HCT116 (cell line): ENCODE measurements around the gene DLG5. TPM values are rescaled to one million over a fixed set of nuclear protein-coding genes. Genes with fewer than 3 reads are reported as not detected.

Experiments used
- ATAC-seq: fragments of 200-7000 bp; cut with Tn5 transposase; 2 replicates; pipeline ENCODE4 v1.9.1; 2020; ENCODE audit warnings: mild to moderate bottlenecking, moderate library complexity
- BruUV-seq: library from RNA; stranded (reverse); fragments of 400-500 nt; replicated peaks from 2 replicates; lab custom pipeline; 2021; lab: Mats Ljungman, UMichigan
- CTCF ChIA-PET: fragments of 300-600 bp; sonication (Branson Sonifier 250); formaldehyde crosslinking; loops from one replicate; lab custom pipeline; 2021; ENCODE audit warnings: antibody characterized with exemption; lab: Charles Lee
- POLR2A ChIA-PET: fragments of 300-600, 350-600 bp; sonication (Branson Sonifier 250); formaldehyde crosslinking; loops from one replicate; lab custom pipeline; 2021; ENCODE audit warnings: antibody characterized with exemption; lab: Charles Lee
- RAD21 ChIA-PET, 2 experiments: fragments of 300-600 bp; sonication (Branson Sonifier 250); formaldehyde crosslinking; loops; one replicate each; lab custom pipeline; 2023; ENCODE audit warnings: low total read pairs in 2 of 2; ENCODE audit not compliant: uncharacterized antibody in 2 of 2, unreplicated experiment in 2 of 2, low non-redundant PET in 1 of 2; lab: Charles Lee
- DNase-seq: peaks from one replicate; pipeline ENCODE4 v3.0.0-alpha.2; 2010; ENCODE audit warnings: low read depth, low spot score
- H2AFZ ChIP-seq: fragments of 200-600 bp; shearing (Covaris generic), sonication (generic); 2 replicates; pipeline ENCODE4 v1.6.1; 2017; ENCODE audit warnings: low read depth, mixed run types, mixed read lengths, antibody characterized with exemption, low read length; ENCODE audit not compliant: poor library complexity, severe bottlenecking
- H3K27ac ChIP-seq: 2 replicates; pipeline ENCODE4 v1.5.1; 2012; ENCODE audit warnings: low read depth, low read length
- H3K27me3 ChIP-seq: fragments of 200-600 bp; sonication (generic); 2 replicates; pipeline ENCODE4 v1.6.1; 2016; ENCODE audit warnings: mixed run types, low read length, mixed read lengths; ENCODE audit not compliant: insufficient read depth
- H3K36me3 ChIP-seq, 2 experiments: fragments of 200-500 bp in 1 of 2; fragments of 200-600 bp in 1 of 2; sonication (Bioruptor generic) in 1 of 2; sonication (generic) in 1 of 2; 2 replicates each; pipeline versions ENCODE4 v1.5.1 to v1.6.1; 2014 to 2016; ENCODE audit warnings: low read length in 2 of 2, inconsistent platforms in 1 of 2, mixed read lengths in 1 of 2, mixed run types in 1 of 2; ENCODE audit not compliant: insufficient read depth in 2 of 2, control insufficient read depth in 1 of 2
- H3K4me1 ChIP-seq, 2 experiments: fragments of 200-600 bp in 1 of 2; sonication (generic) in 1 of 2; 2 replicates each; pipeline versions ENCODE4 v1.5.1 to v1.6.1; 2012 to 2017; ENCODE audit warnings: low read length in 2 of 2, inconsistent platforms in 1 of 2, mild to moderate bottlenecking in 1 of 2, mixed read lengths in 1 of 2, mixed run types in 1 of 2, moderate library complexity in 1 of 2; ENCODE audit not compliant: insufficient read depth in 2 of 2, control insufficient read depth in 1 of 2
- H3K4me2 ChIP-seq: fragments of 200-600 bp; sonication (generic); 2 replicates; pipeline ENCODE4 v1.6.1; 2017; ENCODE audit warnings: mixed run types, low read length, mixed read lengths
- H3K4me3 ChIP-seq, 2 experiments: fragments of 200-600 bp in 1 of 2; sonication (generic) in 1 of 2; replicated peaks in 1 of 2; 2 replicates each; pipeline ENCODE4 v1.5.1; 2011 to 2016; ENCODE audit warnings: low read length in 2 of 2, control low read depth in 1 of 2, low read depth in 1 of 2, mild to moderate bottlenecking in 1 of 2, mixed read lengths in 1 of 2, mixed run types in 1 of 2
- H3K79me2 ChIP-seq: fragments of 200-600 bp; sonication (generic); 2 replicates; pipeline ENCODE4 v1.6.1; 2017; ENCODE audit warnings: mild to moderate bottlenecking, mixed run types, low read length, moderate library complexity, mixed read lengths; ENCODE audit not compliant: insufficient read depth
- H3K9ac ChIP-seq: fragments of 200-600 bp; sonication (generic); 2 replicates; pipeline ENCODE4 v1.6.1; 2016; ENCODE audit warnings: low read length, mixed read lengths
- H3K9me2 ChIP-seq: fragments of 200-600 bp; sonication (generic), shearing (Covaris generic); 2 replicates; pipeline ENCODE4 v1.6.1; 2017; ENCODE audit warnings: mixed run types, mild to moderate bottlenecking, moderate library complexity; ENCODE audit not compliant: insufficient read depth
- H3K9me3 ChIP-seq, 2 experiments: fragments of 200-500 bp in 1 of 2; fragments of 200-600 bp in 1 of 2; sonication (Bioruptor generic) in 1 of 2; sonication (generic) in 1 of 2; 2 replicates each; pipeline ENCODE4 v1.6.1; 2014 to 2017; ENCODE audit warnings: low read length in 2 of 2, mixed read lengths in 2 of 2, inconsistent platforms in 1 of 2, low read depth in 1 of 2, mild to moderate bottlenecking in 1 of 2, mixed run types in 1 of 2, moderate library complexity in 1 of 2; ENCODE audit not compliant: control insufficient read depth in 1 of 2, insufficient read depth in 1 of 2
- H4K20me1 ChIP-seq: fragments of 200-600 bp; sonication (generic), shearing (Covaris generic); 2 replicates; pipeline ENCODE4 v1.6.1; 2017; ENCODE audit warnings: mixed run types, mild to moderate bottlenecking, moderate library complexity; ENCODE audit not compliant: insufficient read depth
- ELF1 ChIP-seq: IDR thresholded peaks from 2 replicates; pipeline ENCODE4 v1.6.1; 2012; ENCODE audit warnings: low read depth, borderline replicate concordance
- EZH2phosphoT487 ChIP-seq: fragments of 200-600 bp; IDR thresholded peaks from 2 replicates; pipeline ENCODE4 v1.6.1; 2018; ENCODE audit warnings: antibody characterized with exemption, borderline replicate concordance
- JUND ChIP-seq: IDR thresholded peaks from 2 replicates; pipeline ENCODE4 v1.6.1; 2012
- SRF ChIP-seq: IDR thresholded peaks from 2 replicates; pipeline ENCODE4 v1.6.1; 2012; ENCODE audit warnings: low read depth
- intact Hi-C: fragments of 100-400 bp; cut with micrococcal nuclease; formaldehyde crosslinking; loops from 2 replicates; pipeline ENCODE4 v1.10.0; 2022
- total RNA-seq: library from RNA; stranded (reverse); gene quantifications from one replicate; pipeline ENCODE4 v1.2.1, GENCODE V29; 2021; ENCODE audit not compliant: unreplicated experiment
- TF ChIP-seq, protein P1 (sequence below): IDR thresholded peaks from 2 replicates; pipeline ENCODE4 v1.6.1; 2012; ENCODE audit warnings: low read depth
- TF ChIP-seq, protein P2 (sequence below): IDR thresholded peaks from 2 replicates; pipeline ENCODE4 v1.6.1; 2011; ENCODE audit warnings: mild to moderate bottlenecking, low read length, moderate library complexity; ENCODE audit not compliant: insufficient replicate concordance; ENCODE audit errors: extremely low read depth

Gene DLG5
- total RNA-seq, 1 experiment from 2014 or later = 44.8 TPM

DNA sequence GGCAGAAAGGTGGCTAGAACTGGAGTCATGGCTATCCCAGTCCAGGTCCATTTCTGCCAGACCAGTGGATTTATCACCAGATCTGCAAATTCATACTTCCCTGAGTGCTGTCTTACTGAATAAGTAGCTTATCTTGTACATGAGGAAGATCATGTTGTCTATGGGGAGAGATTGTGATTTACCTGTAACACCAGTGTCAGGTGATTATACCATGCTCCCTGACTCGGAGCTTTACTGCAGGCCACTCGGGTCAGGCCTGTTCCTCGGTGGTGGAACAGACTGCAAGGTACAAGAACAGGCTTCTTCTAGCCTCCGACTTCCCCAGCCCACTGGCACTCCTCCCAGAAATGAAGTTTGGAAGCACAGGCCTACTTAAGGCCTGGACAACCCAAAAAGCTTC is 42.6 kb upstream of the DLG5 start (continued):
- TF ChIP-seq, protein P1, sequence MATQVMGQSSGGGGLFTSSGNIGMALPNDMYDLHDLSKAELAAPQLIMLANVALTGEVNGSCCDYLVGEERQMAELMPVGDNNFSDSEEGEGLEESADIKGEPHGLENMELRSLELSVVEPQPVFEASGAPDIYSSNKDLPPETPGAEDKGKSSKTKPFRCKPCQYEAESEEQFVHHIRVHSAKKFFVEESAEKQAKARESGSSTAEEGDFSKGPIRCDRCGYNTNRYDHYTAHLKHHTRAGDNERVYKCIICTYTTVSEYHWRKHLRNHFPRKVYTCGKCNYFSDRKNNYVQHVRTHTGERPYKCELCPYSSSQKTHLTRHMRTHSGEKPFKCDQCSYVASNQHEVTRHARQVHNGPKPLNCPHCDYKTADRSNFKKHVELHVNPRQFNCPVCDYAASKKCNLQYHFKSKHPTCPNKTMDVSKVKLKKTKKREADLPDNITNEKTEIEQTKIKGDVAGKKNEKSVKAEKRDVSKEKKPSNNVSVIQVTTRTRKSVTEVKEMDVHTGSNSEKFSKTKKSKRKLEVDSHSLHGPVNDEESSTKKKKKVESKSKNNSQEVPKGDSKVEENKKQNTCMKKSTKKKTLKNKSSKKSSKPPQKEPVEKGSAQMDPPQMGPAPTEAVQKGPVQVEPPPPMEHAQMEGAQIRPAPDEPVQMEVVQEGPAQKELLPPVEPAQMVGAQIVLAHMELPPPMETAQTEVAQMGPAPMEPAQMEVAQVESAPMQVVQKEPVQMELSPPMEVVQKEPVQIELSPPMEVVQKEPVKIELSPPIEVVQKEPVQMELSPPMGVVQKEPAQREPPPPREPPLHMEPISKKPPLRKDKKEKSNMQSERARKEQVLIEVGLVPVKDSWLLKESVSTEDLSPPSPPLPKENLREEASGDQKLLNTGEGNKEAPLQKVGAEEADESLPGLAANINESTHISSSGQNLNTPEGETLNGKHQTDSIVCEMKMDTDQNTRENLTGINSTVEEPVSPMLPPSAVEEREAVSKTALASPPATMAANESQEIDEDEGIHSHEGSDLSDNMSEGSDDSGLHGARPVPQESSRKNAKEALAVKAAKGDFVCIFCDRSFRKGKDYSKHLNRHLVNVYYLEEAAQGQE = no peak
- TF ChIP-seq JUND = no peak
- TF ChIP-seq SRF = no peak
- TF ChIP-seq EZH2phosphoT487 = no peak

DNA sequence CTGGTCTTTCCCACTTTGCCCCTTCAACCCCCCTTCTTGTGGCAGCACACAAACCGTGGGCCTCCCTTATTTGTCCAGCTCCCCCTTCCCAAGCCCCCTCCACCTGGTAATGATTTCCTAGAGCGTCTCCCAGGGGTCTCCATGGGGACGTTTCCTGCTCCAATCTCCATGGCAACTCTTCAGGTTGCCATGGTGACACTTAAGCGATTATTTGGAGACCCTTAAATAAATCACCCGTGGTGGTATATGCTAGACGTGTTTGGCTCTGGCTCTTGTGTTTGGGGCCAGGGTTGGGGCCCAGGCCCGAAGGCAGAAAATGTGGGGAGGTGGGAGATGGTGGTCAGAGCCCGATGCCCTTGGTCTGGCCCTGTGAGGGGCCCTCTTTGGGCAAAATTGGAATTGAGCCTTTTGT is 41.1 kb upstream of the DLG5 start:
- peaks cover 11 to 24% of the 10 kb centered on the region in 2 experiments; a peak in 3 of 4 replicates for H3K4me1 ChIP-seq
- POLR2A ChIA-PET = interaction anchor here (2.4 kb wide), 1 partner anchor 18 kb away, joined by 7 read pairs; no protein-coding TSS in a partner anchor
- RAD21 ChIA-PET = no interaction called here
- H3K27ac ChIP-seq = no peak overlapping the region
- H3K36me3 ChIP-seq = 0 out of 4 replicates have a peak, but pooled peaks cover 0 to 4% of the 10 kb centered on the region in 2 experiments
- H3K79me2 ChIP-seq = no peaks in the 10 kb centered on the region
- DNase-seq = no peak
- H3K9me2 ChIP-seq = no peaks in the 10 kb centered on the region
- no peak overlapping the region for H2AFZ ChIP-seq
- H3K9ac ChIP-seq = no peak overlapping the region
- no peaks in the 10 kb centered on the region for H3K27me3 ChIP-seq
- TF ChIP-seq ELF1 (no peak), EZH2phosphoT487 (no peak)
- TF ChIP-seq, protein P2, sequence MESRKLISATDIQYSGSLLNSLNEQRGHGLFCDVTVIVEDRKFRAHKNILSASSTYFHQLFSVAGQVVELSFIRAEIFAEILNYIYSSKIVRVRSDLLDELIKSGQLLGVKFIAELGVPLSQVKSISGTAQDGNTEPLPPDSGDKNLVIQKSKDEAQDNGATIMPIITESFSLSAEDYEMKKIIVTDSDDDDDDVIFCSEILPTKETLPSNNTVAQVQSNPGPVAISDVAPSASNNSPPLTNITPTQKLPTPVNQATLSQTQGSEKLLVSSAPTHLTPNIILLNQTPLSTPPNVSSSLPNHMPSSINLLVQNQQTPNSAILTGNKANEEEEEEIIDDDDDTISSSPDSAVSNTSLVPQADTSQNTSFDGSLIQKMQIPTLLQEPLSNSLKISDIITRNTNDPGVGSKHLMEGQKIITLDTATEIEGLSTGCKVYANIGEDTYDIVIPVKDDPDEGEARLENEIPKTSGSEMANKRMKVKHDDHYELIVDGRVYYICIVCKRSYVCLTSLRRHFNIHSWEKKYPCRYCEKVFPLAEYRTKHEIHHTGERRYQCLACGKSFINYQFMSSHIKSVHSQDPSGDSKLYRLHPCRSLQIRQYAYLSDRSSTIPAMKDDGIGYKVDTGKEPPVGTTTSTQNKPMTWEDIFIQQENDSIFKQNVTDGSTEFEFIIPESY = no peak
- H4K20me1 ChIP-seq = no peaks in the 10 kb centered on the region
- no peak overlapping the region for H3K4me2 ChIP-seq
- peaks cover 6 to 9% of the 10 kb centered on the region in 2 experiments; a peak in 1 of 4 replicates for H3K9me3 ChIP-seq
- BruUV-seq = no TSS peak
- no peak overlapping the region for H3K4me3 ChIP-seq
- CTCF ChIA-PET = no interaction called here
- intact Hi-C loops = no loop called here
- no peak for ATAC-seq
